Hepatocyte (in vitro differentiated cells): ENCODE measurements around the gene CRB3.

Experiments used
- CTCF ChIP-seq: fragments of 200-600 bp; sonication (generic); IDR thresholded peaks from 2 replicates; pipeline ENCODE4 v1.5.1; 2016; ENCODE audit warnings: antibody characterized with exemption, mild to moderate bottlenecking; ENCODE audit not compliant: poor library complexity
- EZH2 ChIP-seq: fragments of 200-600 bp; sonication (generic); IDR thresholded peaks from 2 replicates; pipeline ENCODE4 v1.6.1; 2016; ENCODE audit warnings: antibody characterized with exemption, mild to moderate bottlenecking, borderline replicate concordance

GRCh38 chr19:6514926-6515544 lies 51.0 kb downstream of the CRB3 start:
- TF ChIP-seq CTCF (no peak), EZH2 (no peak)
